ENCODE measurements around the gene IL2RA.
"Not testable (repeated sequence)": the region's sequence is repeated elsewhere in the genome, so short reads cannot be mapped to it uniquely, and the experiment has no call there.

Gene IL2RA

DNA sequence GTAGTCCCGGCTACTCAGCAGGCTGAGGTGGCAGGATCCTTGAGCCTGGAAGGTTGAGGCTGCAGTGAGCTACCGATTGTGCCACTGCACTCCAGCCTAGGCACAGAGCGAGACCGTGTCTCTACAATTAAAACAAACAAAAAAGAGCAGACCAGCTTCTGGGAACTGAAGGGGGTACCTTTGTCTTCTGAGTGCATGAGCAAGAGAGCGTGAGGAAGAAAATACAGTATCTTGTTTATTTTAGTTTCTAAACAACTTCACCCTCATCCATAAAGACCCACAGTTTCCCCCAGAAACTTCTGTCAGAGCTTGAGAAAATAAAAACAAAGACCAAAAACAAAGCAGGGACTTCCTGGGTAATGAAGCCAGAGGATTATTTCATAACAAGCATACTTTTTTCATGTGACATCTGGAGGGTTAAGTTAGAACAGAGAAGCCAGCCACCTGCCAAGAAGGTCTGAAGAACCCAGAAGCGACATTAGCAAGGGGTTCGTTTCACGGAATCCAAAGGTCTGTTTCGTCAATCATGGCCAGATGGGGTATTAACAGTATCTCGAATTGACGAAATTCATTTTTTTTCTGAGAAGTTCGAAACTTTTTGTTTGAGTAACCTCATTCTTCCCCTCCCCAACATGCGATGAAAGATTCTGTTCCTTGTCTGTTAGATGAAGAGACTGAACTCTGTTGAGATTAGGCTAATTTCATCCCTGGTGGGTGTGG is 10.2 kb upstream of the IL2RA start:
- H3K27me3 Mint-ChIP-seq: peaks cover 12% of the 10 kb centered on the region
- intact Hi-C loops (cut with micrococcal nuclease): no loop called here
- H3K9me3 Mint-ChIP-seq: no peaks in the 10 kb centered on the region
- no peak overlapping the region for H3K4me3 Mint-ChIP-seq
- no peaks in the 10 kb centered on the region for H3K36me3 Mint-ChIP-seq (ENCODE audit: low read depth)
- H3K4me1 Mint-ChIP-seq (ENCODE audit: low read depth): peaks cover 65% of the 10 kb centered on the region
- H3K27ac Mint-ChIP-seq: peak overlapping the region; percentile 61

DNA sequence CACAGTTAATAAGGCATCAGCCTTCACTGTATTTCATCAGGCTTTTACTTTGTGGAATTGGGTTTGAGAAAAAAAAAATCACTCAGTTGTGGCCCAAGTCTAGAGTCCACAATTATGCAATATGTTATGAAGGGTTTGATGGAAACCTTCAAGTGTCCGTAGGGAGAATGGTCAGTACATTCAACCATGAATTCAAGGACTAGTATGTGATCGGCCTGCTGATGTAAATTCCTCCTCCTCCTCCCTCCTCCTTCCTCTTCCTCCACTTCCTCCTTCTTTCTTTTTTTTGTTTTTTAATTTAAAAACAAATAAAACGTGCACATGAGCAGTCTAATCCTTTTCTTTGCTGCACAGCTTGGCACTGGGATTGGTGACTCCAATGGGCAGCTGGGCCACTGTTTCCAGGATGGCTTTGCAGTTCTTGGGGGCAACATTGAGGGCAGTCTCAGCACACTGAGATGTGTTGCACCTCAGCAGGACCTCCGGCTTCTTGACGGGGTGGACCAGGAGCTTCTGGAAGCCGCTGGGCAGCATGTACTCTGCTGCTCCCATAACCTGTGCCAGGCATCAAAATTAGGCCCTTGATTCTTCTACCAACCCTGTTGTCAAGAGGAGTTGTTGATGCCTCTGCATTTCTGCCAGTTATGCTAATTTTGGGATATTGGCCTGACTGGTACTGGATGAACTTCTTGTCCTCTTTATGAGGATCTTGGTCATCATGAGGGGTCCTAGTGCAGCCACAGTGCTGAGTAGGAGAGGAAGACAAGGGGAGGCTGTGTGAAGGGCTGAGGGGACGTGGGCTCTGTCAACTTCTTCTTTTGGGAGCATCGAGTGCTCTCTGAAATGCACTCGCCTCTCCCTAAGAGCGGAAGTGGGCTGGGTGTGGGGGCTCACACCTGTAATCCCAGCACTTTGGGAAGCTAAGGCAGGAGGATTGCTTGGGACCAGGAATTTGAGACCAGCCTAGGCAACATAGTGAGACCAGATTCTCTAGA is 9.3 kb upstream of the IL2RA start:
- Mint-ChIP-seq H3K36me3 (ENCODE audit: low read depth) (no peaks in the 10 kb centered on the region), H3K4me3 (no peak overlapping the region), H3K27me3 (peaks cover 12% of the 10 kb centered on the region), H3K4me1 (ENCODE audit: low read depth) (peaks cover 74% of the 10 kb centered on the region), H3K27ac (peak overlapping the region; percentile 61), H3K9me3 (no peaks in the 10 kb centered on the region)
- intact Hi-C loops (cut with micrococcal nuclease): no loop called here

DNA sequence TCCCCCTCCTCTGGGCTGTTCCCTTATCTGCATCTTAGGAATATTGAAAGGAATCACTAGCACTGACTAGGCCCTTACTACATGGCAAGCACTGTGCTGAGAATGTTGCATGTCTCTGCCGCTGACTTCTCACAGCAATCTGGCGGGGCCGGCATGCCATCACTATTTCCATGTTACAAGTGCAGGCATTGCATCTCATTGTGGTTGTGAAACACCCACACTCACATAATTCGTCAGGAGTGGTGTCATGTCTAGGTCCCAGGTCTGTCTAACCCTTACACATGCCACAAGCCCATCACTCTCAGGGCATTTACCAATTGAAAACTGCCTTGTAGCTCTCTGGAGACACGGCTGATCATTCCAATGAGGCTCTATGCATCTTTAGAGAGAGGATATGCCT is 8.5 kb upstream of the IL2RA start:
- H3K27me3 Mint-ChIP-seq: peaks cover 13% of the 10 kb centered on the region
- no peaks in the 10 kb centered on the region for H3K9me3 Mint-ChIP-seq
- peak overlapping the region; percentile 7 for H3K27ac Mint-ChIP-seq
- no peaks in the 10 kb centered on the region for H3K36me3 Mint-ChIP-seq (ENCODE audit: low read depth)
- peaks cover 82% of the 10 kb centered on the region for H3K4me1 Mint-ChIP-seq (ENCODE audit: low read depth)
- no peak overlapping the region for H3K4me3 Mint-ChIP-seq
- intact Hi-C loops (cut with micrococcal nuclease): no loop called here

DNA sequence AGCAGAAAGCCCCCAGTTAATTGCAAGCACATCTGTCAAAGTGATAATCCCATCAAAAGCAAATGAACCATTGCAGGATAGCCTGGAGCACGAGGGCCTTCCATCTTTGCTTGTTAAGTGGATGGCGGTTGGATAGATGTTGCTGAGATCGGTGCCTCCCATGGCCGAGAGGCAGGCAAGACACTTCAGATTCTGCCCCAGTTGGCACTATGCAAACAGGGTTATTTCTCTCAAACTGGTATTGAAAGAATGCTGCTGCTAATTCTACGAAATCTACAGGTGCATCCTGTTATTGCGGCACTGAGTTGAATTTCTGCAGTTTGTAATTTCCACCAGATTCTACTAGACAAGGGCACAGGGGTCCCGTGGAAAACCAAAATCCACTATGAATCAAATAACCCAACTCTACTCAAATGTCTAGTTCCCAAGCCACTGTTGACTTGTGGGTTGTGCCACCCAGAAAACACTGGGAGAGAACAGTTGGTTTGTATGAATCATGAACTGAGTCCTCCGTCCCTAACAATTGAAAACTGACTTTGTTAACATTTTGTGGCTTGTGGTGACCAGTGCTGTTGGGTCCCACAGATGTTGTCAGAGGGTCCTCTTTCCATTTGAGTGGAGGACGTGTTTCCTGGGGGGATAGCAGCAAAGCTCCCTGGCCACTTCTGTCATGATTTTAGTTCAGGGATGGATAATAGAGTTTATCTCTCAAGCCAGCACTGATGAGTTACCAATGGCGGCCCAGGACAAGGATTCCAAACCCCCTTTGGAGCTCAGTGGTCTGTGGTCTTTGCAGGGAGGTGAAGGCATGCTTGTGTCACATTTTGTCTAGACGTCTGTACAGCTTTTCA is 7.1 kb upstream of the IL2RA start:
- peaks cover 83% of the 10 kb centered on the region for H3K4me1 Mint-ChIP-seq (ENCODE audit: low read depth)
- H3K27me3 Mint-ChIP-seq: peaks cover 7% of the 10 kb centered on the region
- no peak overlapping the region for H3K27ac Mint-ChIP-seq
- no peaks in the 10 kb centered on the region for H3K9me3 Mint-ChIP-seq
- intact Hi-C loops (cut with micrococcal nuclease): no loop called here
- H3K4me3 Mint-ChIP-seq: no peak overlapping the region
- no peaks in the 10 kb centered on the region for H3K36me3 Mint-ChIP-seq (ENCODE audit: low read depth)

DNA sequence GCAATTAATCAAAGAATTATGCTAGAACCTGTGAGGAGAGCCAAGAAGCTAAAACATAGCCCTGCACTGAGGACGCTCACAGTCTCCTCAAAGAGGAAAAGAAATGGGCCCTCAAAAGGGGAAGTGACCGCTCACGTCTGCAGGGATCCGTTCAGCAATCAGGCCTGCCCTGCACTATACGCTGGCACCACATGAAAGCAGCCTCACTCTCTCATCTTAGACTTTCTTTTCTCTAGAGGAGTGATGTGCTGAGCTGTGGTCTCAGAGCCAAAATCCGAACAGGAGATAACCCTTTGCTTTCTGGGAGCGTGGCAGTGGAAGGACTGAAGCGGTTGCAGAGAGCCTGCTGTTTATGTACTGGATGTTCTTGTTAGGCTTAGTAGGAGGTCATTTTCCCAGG is 6.3 kb upstream of the IL2RA start:
- H3K4me3 Mint-ChIP-seq: no peak overlapping the region
- H3K9me3 Mint-ChIP-seq: no peaks in the 10 kb centered on the region
- intact Hi-C loops (cut with micrococcal nuclease): no loop called here
- H3K27ac Mint-ChIP-seq: peak overlapping the region; percentile 78
- H3K4me1 Mint-ChIP-seq (ENCODE audit: low read depth): peaks cover 78% of the 10 kb centered on the region
- H3K36me3 Mint-ChIP-seq (ENCODE audit: low read depth): no peaks in the 10 kb centered on the region
- H3K27me3 Mint-ChIP-seq: peaks cover 7% of the 10 kb centered on the region

DNA sequence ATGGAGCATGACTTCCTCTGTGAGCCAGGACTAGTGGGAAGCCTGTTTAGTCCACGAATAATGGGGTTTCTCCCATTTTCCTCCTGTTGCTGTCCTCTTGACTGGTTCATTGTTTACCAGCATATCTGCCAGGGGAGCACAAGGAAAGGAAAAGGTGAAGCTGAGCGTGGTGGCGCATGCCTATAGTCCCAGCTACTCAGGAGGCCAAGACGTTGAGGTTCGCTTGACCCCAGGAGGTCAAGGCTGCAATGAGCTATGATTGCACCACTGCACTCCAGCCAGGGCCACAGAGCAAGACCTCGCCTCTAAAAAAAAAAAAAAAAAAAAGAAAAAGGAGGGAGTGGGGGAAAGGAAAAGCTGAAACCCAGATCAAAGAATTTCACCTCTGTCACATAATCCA is 5.8 kb upstream of the IL2RA start:
- H3K36me3 Mint-ChIP-seq (ENCODE audit: low read depth): no peaks in the 10 kb centered on the region
- peaks cover 74% of the 10 kb centered on the region for H3K4me1 Mint-ChIP-seq (ENCODE audit: low read depth)
- peak overlapping the region; percentile 78 for H3K27ac Mint-ChIP-seq
- H3K27me3 Mint-ChIP-seq: peaks cover 7% of the 10 kb centered on the region
- intact Hi-C loops (cut with micrococcal nuclease): no loop called here
- no peaks in the 10 kb centered on the region for H3K9me3 Mint-ChIP-seq
- H3K4me3 Mint-ChIP-seq: no peak overlapping the region

DNA sequence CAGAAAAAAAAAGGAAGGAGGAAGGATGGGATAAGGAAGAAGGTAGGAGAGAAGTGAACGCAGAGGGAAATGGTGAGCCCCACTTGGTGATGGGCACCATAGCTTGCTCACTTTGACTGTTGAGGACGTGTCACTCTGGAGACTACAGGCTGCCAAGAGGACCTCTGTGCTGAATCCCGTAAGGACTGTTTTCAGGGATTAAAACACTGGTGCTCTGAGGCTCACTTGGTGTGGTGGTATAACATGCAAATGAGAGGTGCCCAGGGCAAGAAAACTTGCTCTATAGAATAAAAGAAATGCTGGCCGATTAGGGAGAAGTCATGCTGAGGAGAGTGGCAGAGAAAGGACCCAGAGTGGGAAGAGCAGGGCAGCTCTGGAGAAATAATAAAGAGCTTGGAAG is 5.3 kb upstream of the IL2RA start:
- Mint-ChIP-seq H3K27ac (peak overlapping the region; percentile 78), H3K4me3 (no peak overlapping the region), H3K36me3 (ENCODE audit: low read depth) (no peaks in the 10 kb centered on the region), H3K9me3 (no peaks in the 10 kb centered on the region), H3K27me3 (peaks cover 7% of the 10 kb centered on the region), H3K4me1 (ENCODE audit: low read depth) (peaks cover 73% of the 10 kb centered on the region)
- intact Hi-C loops (cut with micrococcal nuclease): no loop called here

DNA sequence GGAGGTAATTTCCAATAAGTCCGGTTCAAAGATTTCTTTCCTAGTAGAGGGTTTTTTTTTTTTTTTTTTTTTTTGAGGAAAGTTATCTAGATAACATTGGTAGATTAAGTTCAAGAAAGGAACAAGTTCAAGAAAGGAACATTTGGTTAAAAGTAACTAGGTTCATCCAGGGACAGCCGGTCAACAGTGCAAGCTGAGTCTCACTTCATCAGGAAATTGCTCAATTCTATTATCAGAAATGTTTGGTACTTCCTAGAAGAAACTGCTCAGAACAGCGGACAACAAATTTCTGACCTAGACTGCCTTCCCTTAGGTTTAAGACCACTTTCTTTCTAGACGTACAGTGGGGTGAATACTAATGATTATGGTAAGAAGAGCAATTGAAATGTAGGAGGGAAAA is 3.7 kb upstream of the IL2RA start:
- Mint-ChIP-seq H3K27me3 (peaks cover 7% of the 10 kb centered on the region), H3K4me1 (ENCODE audit: low read depth) (peaks cover 64% of the 10 kb centered on the region), H3K9me3 (no peaks in the 10 kb centered on the region), H3K27ac (peak overlapping the region; percentile 32), H3K4me3 (no peak overlapping the region), H3K36me3 (ENCODE audit: low read depth) (no peaks in the 10 kb centered on the region)
- intact Hi-C loops (cut with micrococcal nuclease): no loop called here

DNA sequence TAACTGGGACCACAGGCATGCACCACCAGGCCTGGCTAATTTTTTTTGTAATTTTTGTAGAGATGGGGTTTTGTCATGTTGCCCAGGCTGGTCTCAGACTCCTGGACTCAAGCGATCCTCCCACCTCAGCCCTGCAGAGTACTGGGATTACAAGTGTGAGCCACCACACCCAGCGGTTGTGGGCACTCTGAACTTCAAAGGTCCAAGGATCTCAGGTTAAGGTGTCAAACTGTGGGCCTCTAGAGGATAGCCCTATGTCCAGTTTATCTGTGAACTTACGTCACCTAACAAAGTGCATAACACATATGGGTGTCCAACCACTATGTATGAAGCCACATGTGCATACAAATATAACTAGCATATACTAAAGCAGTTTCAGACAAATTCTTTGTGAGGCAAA is 3.2 kb upstream of the IL2RA start:
- intact Hi-C loops (cut with micrococcal nuclease): no loop called here
- Mint-ChIP-seq H3K4me3 (no peak overlapping the region), H3K4me1 (ENCODE audit: low read depth) (peaks cover 60% of the 10 kb centered on the region), H3K36me3 (ENCODE audit: low read depth) (no peaks in the 10 kb centered on the region), H3K27ac (no peak overlapping the region), H3K9me3 (no peaks in the 10 kb centered on the region), H3K27me3 (peaks cover 5% of the 10 kb centered on the region)

DNA sequence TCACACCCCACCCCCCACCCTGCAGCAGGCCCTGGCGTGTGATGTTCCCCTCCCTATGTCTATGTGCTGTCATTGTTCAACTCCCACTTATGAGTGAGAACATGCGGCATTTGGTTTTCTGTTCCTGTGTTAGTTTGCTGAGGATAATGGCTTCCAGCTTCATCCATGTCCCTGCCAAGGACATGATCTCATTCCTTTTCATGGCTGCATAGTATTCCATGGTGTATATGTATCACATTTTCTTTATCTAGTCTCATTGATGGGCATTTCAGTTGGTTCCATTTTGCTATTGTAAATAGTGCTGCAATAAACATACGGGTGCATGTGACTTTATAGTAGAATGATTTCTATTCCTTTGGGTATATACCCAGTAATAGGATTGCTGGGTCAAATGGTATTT is 2.6 kb upstream of the IL2RA start:
- H3K4me1 Mint-ChIP-seq (ENCODE audit: low read depth): peaks cover 56% of the 10 kb centered on the region
- H3K36me3 Mint-ChIP-seq (ENCODE audit: low read depth); H3K4me3 Mint-ChIP-seq; H3K27ac Mint-ChIP-seq; H3K27me3 Mint-ChIP-seq; intact Hi-C loops (cut with micrococcal nuclease); H3K9me3 Mint-ChIP-seq: not testable (repeated sequence)

DNA sequence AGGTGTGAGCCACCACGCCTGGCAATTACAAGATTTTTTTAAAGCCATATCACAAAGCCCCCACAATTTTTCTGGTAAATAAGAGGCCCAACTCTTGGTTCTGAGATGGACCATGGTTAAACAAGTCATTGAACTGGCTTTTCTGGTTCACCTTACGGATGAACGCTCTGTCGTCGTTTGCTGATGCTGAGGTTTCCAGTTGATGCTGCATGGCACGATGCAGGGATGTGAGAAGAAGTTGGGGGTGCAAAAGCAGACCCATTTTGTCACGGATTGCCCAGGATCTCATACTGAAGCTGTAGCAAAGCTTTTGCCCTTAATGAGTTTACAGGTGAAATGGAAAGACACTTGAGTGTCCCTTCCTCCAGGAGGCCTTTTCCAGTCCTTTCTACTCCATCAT is 2.0 kb upstream of the IL2RA start:
- Mint-ChIP-seq H3K27me3 (peaks cover 3% of the 10 kb centered on the region), H3K4me1 (ENCODE audit: low read depth) (peaks cover 55% of the 10 kb centered on the region), H3K27ac (no peak overlapping the region), H3K4me3 (no peak overlapping the region), H3K9me3 (no peaks in the 10 kb centered on the region), H3K36me3 (ENCODE audit: low read depth) (no peaks in the 10 kb centered on the region)
- intact Hi-C loops (cut with micrococcal nuclease): no loop called here

DNA sequence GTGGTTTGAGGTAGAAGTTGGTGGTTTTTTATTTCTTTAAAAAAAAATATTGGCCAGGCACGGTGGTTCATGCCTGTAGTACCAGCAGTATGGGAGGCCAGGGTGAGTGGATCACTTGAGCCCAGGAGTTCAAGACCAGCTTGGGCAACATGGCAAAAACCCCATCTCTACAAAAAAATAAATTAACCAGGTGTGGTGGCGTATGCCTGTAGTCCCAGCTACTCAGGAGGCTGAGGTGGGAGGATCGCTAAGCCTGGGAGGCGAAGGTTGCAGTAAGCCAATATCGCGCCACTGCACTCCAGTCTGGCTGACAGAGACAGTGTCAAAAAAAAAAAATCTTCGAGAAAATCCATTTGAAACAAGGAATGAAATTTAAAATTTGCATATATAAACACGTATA is 1.1 kb downstream of the IL2RA start:
- peaks cover 2% of the 10 kb centered on the region for H3K27me3 Mint-ChIP-seq
- no peaks in the 10 kb centered on the region for H3K9me3 Mint-ChIP-seq
- peak overlapping the region; percentile 48 for H3K27ac Mint-ChIP-seq
- H3K4me3 Mint-ChIP-seq: no peak overlapping the region
- intact Hi-C loops (cut with micrococcal nuclease): no loop called here
- peaks cover 24% of the 10 kb centered on the region for H3K4me1 Mint-ChIP-seq (ENCODE audit: low read depth)
- no peaks in the 10 kb centered on the region for H3K36me3 Mint-ChIP-seq (ENCODE audit: low read depth)

DNA sequence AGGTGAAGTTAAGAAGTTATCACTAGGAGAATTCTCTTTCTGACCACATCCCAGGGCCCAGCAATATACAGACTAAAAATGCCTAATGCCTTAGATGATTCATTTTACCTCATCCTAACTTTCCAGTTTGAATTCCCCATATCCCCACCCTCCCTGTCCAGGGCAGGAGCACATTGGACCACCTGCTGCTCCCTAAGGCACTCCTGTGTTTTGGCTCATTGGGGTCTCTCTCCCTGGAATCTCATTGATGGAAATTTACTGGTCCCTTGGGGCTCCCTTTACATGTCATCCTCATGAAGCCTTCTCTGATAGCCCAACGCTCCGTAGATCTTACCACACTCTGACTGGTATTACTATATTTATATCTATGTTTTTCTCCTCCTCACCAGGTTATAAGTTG is 2.7 kb downstream of the IL2RA start:
- H3K4me1 Mint-ChIP-seq (ENCODE audit: low read depth): peaks cover 12% of the 10 kb centered on the region
- no peaks in the 10 kb centered on the region for H3K9me3 Mint-ChIP-seq
- H3K27me3 Mint-ChIP-seq: peaks cover 2% of the 10 kb centered on the region
- no peaks in the 10 kb centered on the region for H3K36me3 Mint-ChIP-seq (ENCODE audit: low read depth)
- intact Hi-C loops (cut with micrococcal nuclease): no loop called here
- no peak overlapping the region for H3K4me3 Mint-ChIP-seq
- no peak overlapping the region for H3K27ac Mint-ChIP-seq
